Measurements from ENCODE around the gene LLPH. TPM values are rescaled to one million over a fixed set of nuclear protein-coding genes. Genes with fewer than 3 reads are reported as not detected.
A peak's percentile ranks its signal among the peaks of the same experiment; 100 is the strongest.

LLPH gene
- total and polyA plus RNA-seq, 9 donors, result 3.3 to 56.0 (median 21.5) TPM

DNA sequence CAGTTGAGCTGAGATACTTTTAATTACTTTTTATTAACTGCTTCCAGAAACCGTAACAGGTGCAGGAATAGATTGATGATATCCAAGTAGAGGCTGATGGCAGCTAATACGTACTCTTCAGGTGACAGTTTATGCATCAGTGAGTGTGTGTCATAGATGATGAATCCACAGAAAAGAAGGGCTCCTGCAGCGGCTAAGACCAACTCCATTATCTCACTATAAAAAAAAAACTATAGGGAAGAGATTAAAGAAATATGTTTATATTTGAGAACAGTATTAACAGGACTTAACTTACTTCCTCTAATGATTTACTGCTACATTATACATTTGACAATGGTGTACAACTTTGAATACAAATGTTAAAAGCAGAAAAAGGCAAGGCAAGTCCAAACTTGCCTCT, 7.4 kb upstream of the LLPH start:
- WGBS, 3 donors, result 97 to 99% (median 97%) methylated on average over 3 of the region's 3 CpGs
- no peak overlapping the region for H3K27ac ChIP-seq
- no peaks in the 10 kb centered on the region for H3K9me3 ChIP-seq
- no peaks in the 10 kb centered on the region for H3K4me1 ChIP-seq (ENCODE audit: insufficient read depth)
- intact Hi-C loops (cut with DNase I), result no loop called here
- H3K4me3 ChIP-seq, result no peak overlapping the region
- no peak for DNase-seq
- no peaks in the 10 kb centered on the region for H3K27me3 ChIP-seq
- TF ChIP-seq EP300 (IDR thresholded peaks at IDR 0.05) (no peak), POLR2A (IDR thresholded peaks at IDR 0.05) (no peak)
- TF ChIP-seq, protein P1, sequence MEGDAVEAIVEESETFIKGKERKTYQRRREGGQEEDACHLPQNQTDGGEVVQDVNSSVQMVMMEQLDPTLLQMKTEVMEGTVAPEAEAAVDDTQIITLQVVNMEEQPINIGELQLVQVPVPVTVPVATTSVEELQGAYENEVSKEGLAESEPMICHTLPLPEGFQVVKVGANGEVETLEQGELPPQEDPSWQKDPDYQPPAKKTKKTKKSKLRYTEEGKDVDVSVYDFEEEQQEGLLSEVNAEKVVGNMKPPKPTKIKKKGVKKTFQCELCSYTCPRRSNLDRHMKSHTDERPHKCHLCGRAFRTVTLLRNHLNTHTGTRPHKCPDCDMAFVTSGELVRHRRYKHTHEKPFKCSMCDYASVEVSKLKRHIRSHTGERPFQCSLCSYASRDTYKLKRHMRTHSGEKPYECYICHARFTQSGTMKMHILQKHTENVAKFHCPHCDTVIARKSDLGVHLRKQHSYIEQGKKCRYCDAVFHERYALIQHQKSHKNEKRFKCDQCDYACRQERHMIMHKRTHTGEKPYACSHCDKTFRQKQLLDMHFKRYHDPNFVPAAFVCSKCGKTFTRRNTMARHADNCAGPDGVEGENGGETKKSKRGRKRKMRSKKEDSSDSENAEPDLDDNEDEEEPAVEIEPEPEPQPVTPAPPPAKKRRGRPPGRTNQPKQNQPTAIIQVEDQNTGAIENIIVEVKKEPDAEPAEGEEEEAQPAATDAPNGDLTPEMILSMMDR (IDR thresholded peaks at IDR 0.05), result no peak
- H3K36me3 ChIP-seq, result no peaks in the 10 kb centered on the region

DNA sequence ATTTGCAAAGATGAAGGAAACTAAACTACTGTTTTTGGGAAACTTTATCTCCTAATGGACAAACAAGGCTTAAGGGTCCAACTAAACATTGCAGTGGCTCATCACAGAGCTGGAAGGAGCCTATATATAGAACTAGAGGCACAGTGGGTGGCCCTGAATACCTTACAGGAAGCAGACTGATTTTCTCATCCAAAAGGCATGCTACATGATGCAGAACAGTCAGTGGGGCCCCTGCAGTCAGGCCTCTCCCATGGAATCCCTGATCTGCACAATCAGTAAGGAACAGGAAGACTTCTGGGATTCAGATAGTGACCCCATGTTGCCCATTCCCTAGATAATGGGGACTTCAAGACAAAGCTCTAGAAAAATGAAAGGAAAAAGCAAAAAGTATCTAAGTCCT, 1.9 kb upstream of the LLPH start:
- Histone ChIP-seq H3K9me3 (no peaks in the 10 kb centered on the region), H3K27ac (no peak overlapping the region), H3K4me1 (ENCODE audit: insufficient read depth) (peaks cover 1% of the 10 kb centered on the region), H3K36me3 (no peaks in the 10 kb centered on the region), H3K4me3 (no peak overlapping the region), H3K27me3 (no peaks in the 10 kb centered on the region)
- intact Hi-C loops (cut with DNase I), result no loop called here
- no peak for TF ChIP-seq POLR2A (IDR thresholded peaks at IDR 0.05)
- TF ChIP-seq, protein P1 (IDR thresholded peaks at IDR 0.05), result no peak
- TF ChIP-seq EP300 (IDR thresholded peaks at IDR 0.05), result no peak
- no peak for DNase-seq

DNA sequence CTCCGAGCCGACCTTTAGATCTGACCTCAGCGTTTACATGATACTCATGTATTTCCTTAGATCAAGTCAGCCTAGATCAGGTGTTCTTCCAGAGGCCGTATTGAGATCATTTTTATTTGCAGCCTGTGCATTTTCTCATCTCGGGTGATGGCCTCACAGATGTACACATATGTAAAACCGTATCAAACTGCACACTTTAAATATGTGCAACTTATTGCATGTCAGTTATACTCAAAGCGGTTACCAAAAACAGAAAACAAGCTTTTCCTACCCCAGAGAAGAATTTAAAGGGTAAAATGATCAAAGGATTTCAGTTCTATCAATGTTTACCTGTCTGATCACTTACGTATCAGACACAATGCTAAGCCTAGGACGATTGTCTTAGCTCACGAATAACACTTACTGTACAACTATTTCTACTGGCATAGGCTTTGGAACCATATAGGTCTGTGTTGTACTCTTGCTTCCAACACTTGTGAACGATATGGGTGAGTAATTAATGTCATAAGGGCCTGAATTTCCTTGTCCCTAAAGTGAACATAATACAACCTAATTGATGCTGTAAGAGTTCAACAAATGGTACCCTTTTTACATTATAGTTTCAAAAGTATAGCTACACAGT, 628 bp upstream of the LLPH start:
- Histone ChIP-seq H3K4me1 (ENCODE audit: insufficient read depth) (peaks cover 1% of the 10 kb centered on the region), H3K27ac (no peak overlapping the region), H3K36me3 (no peaks in the 10 kb centered on the region), H3K27me3 (no peaks in the 10 kb centered on the region), H3K4me3 (peak overlapping the region; percentile 79), H3K9me3 (no peaks in the 10 kb centered on the region)
- intact Hi-C loops (cut with DNase I), result no loop called here
- no peak for DNase-seq
- WGBS, 3 donors, result 5 to 8% (median 5%) methylated on average over 11 of the region's 11 CpGs
- TF ChIP-seq, protein P1 (IDR thresholded peaks at IDR 0.05), result no peak
- TF ChIP-seq EP300 (IDR thresholded peaks at IDR 0.05) (no peak), POLR2A (IDR thresholded peaks at IDR 0.05) (no peak)

DNA sequence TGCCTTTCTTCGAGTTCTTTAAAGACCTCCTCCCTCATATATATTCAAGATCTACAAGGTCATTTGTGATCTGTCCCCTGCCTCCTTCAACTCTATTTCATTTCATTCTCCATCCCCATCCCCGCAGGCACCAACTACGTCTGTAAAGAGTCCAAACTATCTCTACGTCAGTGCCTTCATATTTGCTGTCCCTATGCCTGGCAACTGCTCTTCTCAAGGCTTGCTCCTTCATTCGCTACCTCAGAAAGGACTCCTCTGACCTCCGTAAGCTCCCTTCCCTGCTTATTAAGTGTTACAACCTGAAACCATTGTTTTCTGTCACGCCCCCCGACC, 650 bp downstream of the LLPH start:
- Histone ChIP-seq H3K27me3 (no peaks in the 10 kb centered on the region), H3K4me3 (peak overlapping the region; percentile 79), H3K9me3 (no peaks in the 10 kb centered on the region), H3K36me3 (no peaks in the 10 kb centered on the region), H3K4me1 (ENCODE audit: insufficient read depth) (peaks cover 1% of the 10 kb centered on the region), H3K27ac (peak overlapping the region in 1 of 2 donors; percentile 1)
- WGBS, 3 donors, result 0 to 2% (median 1%) methylated on average over 8 of the region's 8 CpGs
- intact Hi-C loops (cut with DNase I), result no loop called here
- no peak for TF ChIP-seq EP300 (IDR thresholded peaks at IDR 0.05)
- TF ChIP-seq, protein P1 (IDR thresholded peaks at IDR 0.05), result no peak
- TF ChIP-seq POLR2A (IDR thresholded peaks at IDR 0.05), result no peak
- DNase-seq, result no peak
